Colonic mucosa (tissue), 4 donors: ENCODE measurements around the gene ELMO3. TPM values are rescaled to one million over a fixed set of nuclear protein-coding genes. Genes with fewer than 3 reads are reported as not detected.

Source experiments
- DNase-seq: peaks from one replicate; pipeline ENCODE4 v3.0.0-alpha.2; 2020
- H3K27ac ChIP-seq: fragments of 200-600 bp; one replicate; pipeline ENCODE4 v1.8.0; 2021
- H3K27me3 ChIP-seq: fragments of 200-600 bp; one replicate; pipeline ENCODE4 v1.8.0; 2021
- H3K36me3 ChIP-seq: fragments of 200-600 bp; one replicate; pipeline ENCODE4 v1.8.0; 2021
- H3K4me1 ChIP-seq: fragments of 200-600 bp; one replicate; pipeline ENCODE4 v1.8.0; 2021; ENCODE audit warnings: mild to moderate bottlenecking
- H3K4me3 ChIP-seq: fragments of 200-600 bp; one replicate; pipeline ENCODE4 v1.8.0; 2021
- H3K9ac ChIP-seq, 2 donors: one replicate each; pipeline ENCODE4 v1.7.0; 2013; ENCODE audit warnings: control low read depth in 2 of 2, low read depth in 2 of 2, low read length in 2 of 2
- H3K9me3 ChIP-seq: fragments of 200-600 bp; one replicate; pipeline ENCODE4 v1.8.0; 2021
- intact Hi-C: fragments of 100-400 bp; cut with DNase I; formaldehyde crosslinking; loops from one replicate; pipeline ENCODE4 v1.14.1; 2022
- total RNA-seq, 2 donors: library from RNA; stranded (reverse); fragmentation: NEBNext Ultra II Directional in 1 of 2; extraction: Animal tissue kit (Norgen Biotek cat#: 25700) in 1 of 2; gene quantifications; one replicate each; pipeline ENCODE4 v1.2.1, GENCODE V29; 2021
- TF ChIP-seq, protein P1 (sequence below): fragments of 200-600 bp; IDR thresholded peaks from one replicate; pipeline ENCODE4 v1.8.0; 2022; ENCODE audit warnings: antibody characterized with exemption, mild to moderate bottlenecking
- donor health status: healthy.
- donor health status: DM: no; HTN: no; CAD: no.
- donor health status: DM: no; HTN: no; CAD: no.

ELMO3 gene
- total RNA-seq, 2 donors from 2014 or later = 60.7 to 75.6 TPM

DNA sequence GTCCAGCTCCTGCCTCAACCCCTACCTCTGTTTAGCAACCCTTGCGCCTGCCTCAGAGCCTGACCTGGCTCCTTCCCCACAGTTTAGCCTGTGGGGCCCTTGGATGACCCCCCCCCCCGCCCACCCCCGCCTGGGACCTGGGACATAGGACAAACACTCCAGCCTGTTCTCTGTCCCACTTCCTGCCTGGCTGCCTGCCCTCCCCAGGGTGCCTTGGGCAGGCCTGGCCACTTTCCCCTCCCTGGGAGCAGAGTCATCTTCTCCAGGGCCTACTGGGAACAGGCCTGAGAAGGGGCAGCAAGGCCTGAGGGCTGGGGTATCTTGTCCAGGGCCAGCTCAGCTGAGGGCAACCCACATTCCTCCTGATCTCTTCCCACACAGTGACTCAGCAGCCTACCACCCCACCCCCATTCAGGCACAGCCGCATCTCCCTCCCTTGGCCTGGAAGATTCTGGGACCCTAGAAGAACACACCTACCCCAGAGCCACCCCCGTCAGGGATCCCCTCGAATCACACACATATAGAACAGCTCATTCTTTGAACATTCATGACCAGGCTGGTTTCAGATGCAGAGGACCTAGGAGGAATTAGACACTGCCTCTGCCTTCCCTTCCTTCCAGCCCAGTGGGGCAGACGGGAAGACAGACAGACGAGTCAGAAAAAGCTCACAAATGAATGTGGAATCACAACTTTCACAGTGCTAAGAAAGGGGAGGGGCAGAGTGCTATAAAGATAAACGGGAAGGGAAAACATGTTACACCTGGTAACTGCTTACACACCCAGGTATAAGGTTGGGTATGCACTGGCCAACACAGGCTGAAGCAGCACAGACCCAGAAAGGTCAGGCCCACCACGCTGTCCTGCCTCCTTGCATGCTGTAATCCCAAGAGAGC, 42.3 kb downstream of the ELMO3 start:
- TF ChIP-seq, protein P1, sequence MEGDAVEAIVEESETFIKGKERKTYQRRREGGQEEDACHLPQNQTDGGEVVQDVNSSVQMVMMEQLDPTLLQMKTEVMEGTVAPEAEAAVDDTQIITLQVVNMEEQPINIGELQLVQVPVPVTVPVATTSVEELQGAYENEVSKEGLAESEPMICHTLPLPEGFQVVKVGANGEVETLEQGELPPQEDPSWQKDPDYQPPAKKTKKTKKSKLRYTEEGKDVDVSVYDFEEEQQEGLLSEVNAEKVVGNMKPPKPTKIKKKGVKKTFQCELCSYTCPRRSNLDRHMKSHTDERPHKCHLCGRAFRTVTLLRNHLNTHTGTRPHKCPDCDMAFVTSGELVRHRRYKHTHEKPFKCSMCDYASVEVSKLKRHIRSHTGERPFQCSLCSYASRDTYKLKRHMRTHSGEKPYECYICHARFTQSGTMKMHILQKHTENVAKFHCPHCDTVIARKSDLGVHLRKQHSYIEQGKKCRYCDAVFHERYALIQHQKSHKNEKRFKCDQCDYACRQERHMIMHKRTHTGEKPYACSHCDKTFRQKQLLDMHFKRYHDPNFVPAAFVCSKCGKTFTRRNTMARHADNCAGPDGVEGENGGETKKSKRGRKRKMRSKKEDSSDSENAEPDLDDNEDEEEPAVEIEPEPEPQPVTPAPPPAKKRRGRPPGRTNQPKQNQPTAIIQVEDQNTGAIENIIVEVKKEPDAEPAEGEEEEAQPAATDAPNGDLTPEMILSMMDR = no peak
- intact Hi-C loops = no loop called here
- H3K27ac ChIP-seq = peak overlapping the region; percentile 91
- H3K9me3 ChIP-seq = no peaks in the 10 kb centered on the region
- peak; percentile 81 for DNase-seq
- no peak overlapping the region for H3K4me3 ChIP-seq
- H3K9ac ChIP-seq = peak overlapping the region; percentile 32 to 88
- H3K4me1 ChIP-seq = peaks cover 22% of the 10 kb centered on the region
- H3K36me3 ChIP-seq = no peaks in the 10 kb centered on the region
- H3K27me3 ChIP-seq = no peaks in the 10 kb centered on the region

DNA sequence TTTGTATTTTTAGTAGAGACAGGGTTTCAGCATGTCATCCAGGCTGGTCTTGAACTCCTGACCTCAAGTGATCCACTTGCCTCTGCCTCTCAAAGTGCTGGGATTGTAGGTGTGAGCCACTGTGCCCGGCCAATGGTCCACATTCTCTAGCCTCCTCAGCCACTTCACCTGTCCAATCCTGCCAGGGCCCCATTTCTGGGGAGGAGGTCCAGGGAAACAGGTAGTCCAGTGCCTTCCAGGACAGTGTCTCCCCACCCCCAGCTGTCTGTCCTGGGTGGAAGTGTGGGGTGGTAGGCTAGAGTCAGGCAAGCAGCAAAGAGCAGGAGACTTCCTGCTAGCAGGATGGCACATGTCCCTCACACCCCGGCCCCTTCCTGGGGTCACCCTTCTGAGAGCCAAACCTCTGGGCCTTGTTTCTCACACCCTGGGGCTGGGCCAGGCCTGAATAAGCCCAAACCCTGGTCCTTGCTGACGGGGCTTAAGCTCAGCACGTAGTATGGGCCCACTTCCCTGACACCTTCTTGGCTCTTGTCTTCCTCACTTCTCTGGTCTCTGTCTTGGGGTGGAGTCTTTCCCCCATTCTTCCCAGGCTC, 43.3 kb downstream of the ELMO3 start:
- H3K9me3 ChIP-seq = no peaks in the 10 kb centered on the region
- no peaks in the 10 kb centered on the region for H3K36me3 ChIP-seq
- TF ChIP-seq, protein P1 = no peak
- H3K4me1 ChIP-seq = peaks cover 22% of the 10 kb centered on the region
- intact Hi-C loops = no loop called here
- DNase-seq = no peak
- peak overlapping the region; percentile 91 for H3K27ac ChIP-seq
- no peaks in the 10 kb centered on the region for H3K27me3 ChIP-seq
- peak overlapping the region in 1 of 2 donors; percentile 88 for H3K9ac ChIP-seq
- no peak overlapping the region for H3K4me3 ChIP-seq

DNA sequence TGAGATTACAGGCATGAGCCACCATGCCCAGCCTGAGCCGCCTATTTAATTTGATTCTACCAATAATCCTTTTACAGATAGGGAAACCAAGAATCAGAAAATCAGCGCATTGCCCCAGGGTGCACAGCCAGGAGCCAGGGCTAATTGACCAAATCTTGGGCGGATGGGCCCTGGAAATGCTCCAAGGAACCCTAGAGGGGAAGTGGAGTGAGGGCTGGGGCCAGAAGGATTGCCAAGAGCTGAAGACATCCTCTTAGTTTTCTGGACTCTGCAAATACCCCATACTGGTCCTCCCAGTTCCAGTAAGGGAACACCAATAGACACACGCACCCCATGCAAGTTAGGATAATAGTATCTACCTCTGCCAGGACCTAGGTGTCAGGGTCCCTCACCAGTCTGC, 44.5 kb downstream of the ELMO3 start:
- Histone ChIP-seq H3K4me1 (peaks cover 31% of the 10 kb centered on the region), H3K9me3 (no peaks in the 10 kb centered on the region), H3K27me3 (no peaks in the 10 kb centered on the region), H3K27ac (peak overlapping the region; percentile 77), H3K4me3 (no peak overlapping the region), H3K36me3 (no peaks in the 10 kb centered on the region), H3K9ac (no peak overlapping the region)
- no peak for DNase-seq
- intact Hi-C loops = no loop called here
- TF ChIP-seq, protein P1 = no peak

DNA sequence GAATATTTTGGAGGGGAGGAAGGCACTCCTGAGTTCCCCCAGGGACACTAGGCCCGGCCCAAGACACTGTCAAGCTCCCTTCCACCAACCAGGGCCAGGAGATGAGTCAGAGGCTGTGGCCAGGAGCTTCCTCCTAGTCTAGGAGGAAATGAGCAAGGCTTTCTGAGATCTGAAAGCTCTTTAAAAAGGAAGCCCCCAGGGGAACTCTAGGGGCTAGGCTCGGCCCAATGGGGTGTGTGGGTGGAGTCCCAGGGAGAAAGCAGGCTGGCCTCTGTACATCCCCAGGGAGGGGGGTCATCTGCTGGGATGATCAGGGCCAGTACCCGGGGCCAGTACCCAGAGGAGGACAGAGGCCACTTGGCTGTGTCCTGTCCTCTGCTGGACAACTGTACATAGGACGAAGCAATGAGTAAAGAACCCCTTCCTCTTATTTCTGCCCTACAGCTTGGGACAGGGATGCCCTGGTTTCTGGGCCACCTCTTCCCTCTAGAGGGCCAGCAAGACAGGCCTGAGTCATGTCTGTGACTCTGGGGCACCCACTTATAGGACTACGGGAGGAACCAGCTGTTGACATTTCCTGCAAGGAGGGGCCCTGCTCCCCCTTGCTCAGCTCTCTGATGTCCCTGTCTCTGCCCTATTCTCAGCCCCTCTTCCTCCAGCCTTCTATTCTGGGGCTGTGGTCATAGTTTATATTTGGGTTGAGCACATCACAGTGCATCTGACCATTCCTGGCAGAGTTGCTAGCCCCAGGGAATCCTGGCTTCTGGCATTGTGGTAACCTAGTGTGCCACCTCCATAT, 45.7 kb downstream of the ELMO3 start:
- Histone ChIP-seq H3K27ac (peak overlapping the region; percentile 77), H3K27me3 (no peaks in the 10 kb centered on the region), H3K36me3 (no peaks in the 10 kb centered on the region), H3K9ac (peak overlapping the region; percentile 42 to 66), H3K9me3 (no peaks in the 10 kb centered on the region), H3K4me3 (no peak overlapping the region), H3K4me1 (peaks cover 32% of the 10 kb centered on the region)
- TF ChIP-seq, protein P1 = no peak
- DNase-seq = peak; percentile 75
- intact Hi-C loops = no loop called here

DNA sequence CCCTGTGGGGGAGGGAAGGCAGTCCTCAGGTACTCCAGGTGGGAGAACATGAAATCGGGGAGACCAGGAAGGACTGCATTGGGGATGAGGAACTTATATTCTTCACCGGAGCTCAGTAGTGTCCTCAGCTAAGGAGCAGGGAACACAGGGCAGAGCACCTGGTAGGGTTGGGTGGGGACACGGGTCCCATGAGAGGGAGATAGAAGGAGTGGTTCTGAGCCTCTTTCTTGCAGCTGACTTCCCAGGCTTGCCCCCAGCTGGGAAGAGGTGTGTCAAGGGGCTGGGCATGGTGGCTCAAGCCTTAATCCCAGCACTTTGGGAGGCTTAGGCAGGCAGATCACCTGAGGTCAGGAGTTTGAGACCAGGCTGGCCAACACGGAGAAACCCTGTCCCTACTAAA, 46.3 kb downstream of the ELMO3 start:
- intact Hi-C loops = no loop called here
- peak overlapping the region; percentile 42 to 66 for H3K9ac ChIP-seq
- H3K4me1 ChIP-seq = peaks cover 32% of the 10 kb centered on the region
- H3K27me3 ChIP-seq = no peaks in the 10 kb centered on the region
- no peaks in the 10 kb centered on the region for H3K9me3 ChIP-seq
- H3K36me3 ChIP-seq = no peaks in the 10 kb centered on the region
- no peak for DNase-seq
- peak overlapping the region; percentile 77 for H3K27ac ChIP-seq
- TF ChIP-seq, protein P1 = no peak
- H3K4me3 ChIP-seq = no peak overlapping the region
